GM18508 (cell line): Measurements from ENCODE around the gene TOR2A.

Experiments
- ATAC-seq: cut with Tn5 transposase; IDR thresholded peaks from one replicate; pipeline ENCODE4 v1.9.1; 2021; ENCODE audit warnings: moderate number of reproducible peaks; ENCODE audit not compliant: insufficient read depth, unreplicated experiment

Gene TOR2A

DNA sequence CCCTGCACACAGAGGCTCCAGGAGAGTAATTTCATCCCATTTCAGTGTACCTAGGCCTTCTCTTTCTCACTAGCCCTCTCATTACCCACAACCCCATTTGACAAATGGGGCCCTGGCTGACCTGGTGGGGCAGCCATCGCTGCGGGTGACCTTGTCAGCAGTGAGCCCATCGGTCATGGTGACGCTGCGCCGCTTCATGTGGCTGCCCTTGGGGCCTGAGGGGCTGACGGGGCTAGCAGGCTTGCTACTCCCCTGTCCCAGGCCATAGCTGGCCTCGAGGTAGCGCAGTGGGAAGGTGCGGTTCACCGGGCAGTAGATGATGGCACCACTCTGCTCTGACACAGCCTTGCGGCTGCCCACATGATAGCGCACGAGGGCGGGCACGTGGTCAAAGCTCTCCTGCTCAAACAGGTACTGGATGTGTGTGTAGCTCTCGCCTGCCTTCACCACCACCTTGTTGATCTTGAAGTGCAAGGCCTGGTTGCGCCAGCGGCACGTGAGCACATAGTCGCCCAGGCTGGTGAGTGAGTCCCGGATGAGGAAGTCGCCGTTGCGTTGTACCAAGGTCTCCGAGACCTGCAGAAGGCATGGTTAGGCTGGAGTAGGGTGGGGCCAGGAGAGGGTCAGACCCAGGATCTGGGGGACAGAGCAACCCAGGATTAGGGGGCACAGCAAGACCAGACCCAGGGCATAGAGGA is 14.1 kb upstream of the TOR2A start:
- no peak for ATAC-seq

DNA sequence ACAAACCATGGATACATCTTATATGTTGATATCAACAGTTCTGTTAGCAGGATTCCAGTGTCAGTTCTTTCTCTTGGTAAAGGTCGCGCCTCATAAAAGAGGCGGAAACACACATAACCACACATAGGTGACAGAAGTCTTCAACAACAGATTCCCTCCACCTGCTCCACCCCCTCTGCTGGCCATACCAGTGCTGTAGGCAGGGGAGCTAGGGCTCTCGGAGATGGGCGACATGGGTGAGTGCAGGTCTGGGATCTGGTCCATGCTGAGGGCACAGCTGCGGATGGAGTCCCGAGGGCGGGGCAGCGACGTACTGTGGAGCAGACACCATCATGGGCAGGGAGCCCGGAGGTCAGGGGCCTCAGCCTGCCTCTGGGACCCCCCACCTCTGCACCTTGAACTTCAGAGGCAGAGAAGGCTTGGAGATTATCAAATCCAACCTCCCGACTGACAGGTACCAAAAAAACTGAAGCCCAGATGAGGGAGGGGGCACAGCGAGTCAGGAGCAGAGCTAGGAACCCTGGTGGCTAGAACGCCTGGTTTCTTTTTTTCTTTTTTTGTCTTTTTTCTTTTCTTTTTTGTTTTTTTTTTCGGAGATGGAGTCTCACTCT is 12.0 kb upstream of the TOR2A start:
- ATAC-seq, result no peak

- no peak for ATAC-seq
Measured at GRCh38 chr9:127744398-127745110, 9.5 kb upstream of the TOR2A start.

DNA sequence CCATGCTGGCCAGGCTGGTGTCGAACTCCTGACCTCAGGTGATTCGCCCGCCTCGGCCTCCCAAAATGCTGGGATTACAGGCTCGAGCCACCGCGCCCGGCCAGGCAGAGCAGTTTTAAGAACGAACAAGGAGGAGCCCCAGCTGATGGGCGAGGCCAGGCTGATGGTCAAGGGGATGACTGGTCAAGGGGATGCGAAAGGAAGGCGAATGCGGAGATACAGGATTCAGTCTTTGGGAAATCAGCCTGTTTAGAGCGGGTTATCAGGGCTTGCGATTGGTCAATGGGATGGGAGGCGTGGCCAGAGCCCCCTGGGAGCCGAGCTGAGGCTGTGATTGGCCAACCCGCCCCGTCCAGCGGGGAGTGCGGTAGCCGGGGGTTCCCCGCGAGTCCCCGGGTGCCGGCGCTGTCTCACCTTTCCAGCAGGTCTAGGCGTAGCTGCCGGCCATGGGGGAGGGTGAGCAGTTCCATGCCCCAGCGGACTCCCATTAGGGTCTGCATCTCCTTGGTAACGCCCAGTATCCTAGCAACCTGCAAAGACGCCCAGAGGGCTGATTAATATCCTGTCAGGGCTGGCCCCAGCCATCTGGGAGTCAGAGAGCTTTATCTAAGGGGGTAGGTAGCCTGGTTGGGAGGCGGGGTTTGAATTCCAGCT is 7.5 kb upstream of the TOR2A start:
- ATAC-seq, result no peak

DNA sequence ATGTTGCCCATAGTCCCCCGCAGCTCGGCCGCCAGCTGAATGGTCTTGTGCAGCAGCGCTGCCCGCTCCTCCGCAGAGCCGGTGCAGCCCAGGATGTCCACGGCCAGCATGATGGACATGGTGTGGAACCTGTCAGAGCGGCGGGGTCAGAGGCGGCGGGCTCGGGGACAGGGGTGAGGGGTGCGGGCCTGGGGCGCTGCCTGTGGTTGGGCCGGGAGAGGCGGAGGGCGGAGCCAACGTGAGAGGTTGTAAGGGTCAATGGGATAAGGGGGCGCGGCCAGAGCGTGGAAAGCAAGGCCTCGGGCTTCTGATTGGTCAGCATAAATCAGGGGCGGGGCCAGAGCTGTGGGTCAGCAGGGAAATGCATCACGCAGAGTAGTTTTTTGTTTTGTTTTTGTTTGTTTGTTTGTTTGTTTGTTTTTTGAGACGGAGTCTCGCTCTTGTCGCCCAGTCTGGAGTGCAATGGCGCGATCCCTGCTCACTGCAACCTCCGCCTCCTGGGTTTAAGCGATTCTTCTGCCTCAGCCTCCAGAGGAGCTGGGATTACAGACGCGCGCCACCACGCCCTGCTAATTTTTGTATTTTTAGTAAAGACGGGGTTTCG is 6.8 kb upstream of the TOR2A start:
- no peak for ATAC-seq

GRCh38 chr9:127739614-127740330 is 4.7 kb upstream of the TOR2A start:
- no peak for ATAC-seq

DNA sequence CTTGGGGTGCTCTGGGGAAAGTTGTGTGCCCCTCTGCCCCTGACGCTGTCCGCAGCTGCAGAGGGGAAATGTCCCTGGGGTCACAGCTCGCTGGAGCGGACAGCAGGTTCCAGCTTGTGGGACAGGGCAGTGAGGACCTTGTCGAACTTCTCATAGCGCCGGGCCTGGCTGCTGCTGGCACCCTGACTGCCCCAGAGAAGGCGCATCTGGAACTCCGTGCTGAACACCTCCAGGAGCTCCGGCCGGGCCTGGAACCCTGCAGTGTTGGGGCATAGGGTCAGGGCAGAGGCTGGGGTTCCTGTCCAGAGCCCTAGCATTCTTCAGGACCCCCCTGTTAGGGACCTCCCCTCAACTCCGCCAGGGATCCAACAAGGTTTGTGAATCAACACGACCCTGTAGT is 3.6 kb upstream of the TOR2A start:
- no peak for ATAC-seq

DNA sequence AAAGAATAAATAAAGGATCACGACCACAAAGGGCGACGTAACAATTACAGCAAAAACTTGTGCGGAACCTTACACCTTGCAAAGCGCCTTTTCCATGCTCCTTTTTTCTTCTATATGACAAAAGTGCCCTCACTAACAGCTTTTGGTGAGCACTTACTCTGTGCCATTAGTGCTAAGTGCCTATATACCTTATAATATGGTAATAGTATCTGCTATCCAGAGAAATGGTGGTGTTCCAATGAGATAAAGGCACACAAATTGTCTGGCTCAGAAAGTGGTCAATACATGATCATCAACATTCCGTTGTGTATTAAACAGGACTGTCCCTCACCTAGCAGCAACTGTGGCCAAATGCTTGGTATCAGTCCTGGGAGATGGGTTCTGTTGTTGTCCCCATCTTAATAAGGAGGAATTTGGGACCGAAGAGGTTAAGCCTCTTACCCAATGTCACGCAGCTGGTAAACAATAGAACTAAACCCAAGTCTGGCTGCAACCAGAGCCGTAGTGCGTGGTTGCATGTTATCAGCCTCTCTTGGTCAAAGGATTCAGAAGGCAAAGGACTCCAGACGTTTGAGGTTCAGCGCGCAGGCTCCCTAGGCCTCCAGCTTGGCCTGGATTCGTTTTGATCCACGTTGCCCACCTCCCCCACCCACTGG is 564 bp upstream of the TOR2A start:
- no peak for ATAC-seq

- no peak for ATAC-seq
Measured at GRCh38 chr9:127734247-127734746, 797 bp downstream of the TOR2A start.

GRCh38 chr9:127733614-127734013 is 1.5 kb downstream of the TOR2A start:
- ATAC-seq, result no peak

- ATAC-seq, result no peak
Measured at GRCh38 chr9:127732444-127732843, 2.6 kb downstream of the TOR2A start.

- ATAC-seq, result no peak
Measured at GRCh38 chr9:127731938-127732337, 3.2 kb downstream of the TOR2A start.

- ATAC-seq, result no peak
Measured at GRCh38 chr9:127730799-127731410, 4.2 kb downstream of the TOR2A start.

- no peak for ATAC-seq
Measured at GRCh38 chr9:127730262-127730661, 4.8 kb downstream of the TOR2A start.

DNA sequence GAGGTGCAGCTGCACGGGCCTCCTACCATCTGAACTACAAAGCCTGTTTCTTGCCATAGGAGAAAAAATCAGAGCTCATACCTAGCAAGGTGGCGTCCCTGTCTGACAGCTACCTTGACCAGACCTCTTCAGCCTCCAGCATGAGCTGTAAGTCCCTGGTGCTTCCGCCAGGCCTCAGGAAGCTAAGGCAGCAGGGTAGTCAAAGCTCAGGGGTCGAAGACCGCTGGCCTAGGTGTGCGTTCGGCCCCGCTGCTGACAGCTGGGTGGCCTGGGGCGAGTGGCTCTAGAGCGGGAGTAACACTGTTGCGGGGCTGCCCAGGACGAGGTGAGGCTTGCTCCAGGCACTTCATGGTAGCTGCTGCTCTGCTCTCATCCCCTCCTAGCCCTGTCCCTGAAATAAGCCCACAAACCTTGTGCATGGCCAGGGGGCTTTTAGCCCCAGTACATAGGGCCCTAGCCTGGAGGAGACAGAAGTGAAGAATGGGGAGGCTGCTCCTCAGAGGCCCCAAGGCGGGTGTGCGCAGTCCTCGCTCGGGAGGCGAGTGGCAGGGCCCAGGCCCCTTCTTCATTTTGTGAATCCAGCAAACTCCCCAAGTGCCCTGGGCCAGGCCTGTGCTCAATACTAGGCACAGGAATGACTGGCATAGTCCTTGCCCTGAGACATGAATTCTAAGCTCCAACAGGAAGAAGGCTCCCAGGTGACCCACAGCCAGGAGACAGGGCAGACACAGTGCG is 5.4 kb downstream of the TOR2A start:
- no peak for ATAC-seq

DNA sequence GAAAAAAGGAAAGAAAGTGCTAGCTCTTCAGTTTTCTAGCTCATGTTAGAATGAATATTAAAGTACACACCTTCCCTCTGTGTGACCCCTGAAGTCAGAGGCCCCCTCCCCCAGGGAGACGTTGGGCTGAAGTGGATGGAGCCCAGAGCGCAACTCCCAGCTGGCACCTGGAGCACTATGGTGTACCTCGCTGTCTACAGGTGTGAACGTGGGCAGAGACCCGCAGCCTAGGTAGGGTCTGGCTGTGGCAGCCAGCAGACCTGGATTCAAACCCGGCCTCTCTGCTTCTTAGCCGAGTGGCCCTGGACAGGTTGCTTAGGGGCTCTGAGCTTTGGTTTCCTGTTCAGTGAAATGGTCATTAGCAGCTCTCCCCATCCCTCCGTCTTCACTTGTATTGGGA is 6.3 kb downstream of the TOR2A start:
- ATAC-seq, result no peak

DNA sequence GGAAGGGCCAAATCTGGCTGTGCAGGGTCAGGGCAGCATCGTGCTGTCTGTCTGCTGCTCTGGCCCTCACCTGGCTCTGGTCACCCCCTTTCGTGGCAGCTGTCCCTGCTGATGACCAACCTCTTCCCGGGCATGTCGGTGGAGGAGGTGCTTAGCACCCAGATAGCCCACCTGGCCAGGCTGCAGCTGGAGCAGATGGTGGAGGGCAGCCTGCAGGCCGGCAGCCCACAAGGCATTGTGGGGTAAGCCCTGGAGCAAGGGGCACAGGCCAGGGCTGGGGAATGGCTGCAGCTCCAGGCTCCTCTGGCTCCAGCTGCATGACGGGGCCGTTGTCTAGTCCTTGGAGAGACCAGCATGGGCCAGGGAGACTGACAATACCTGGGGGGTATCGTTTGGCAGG is 8.2 kb downstream of the TOR2A start:
- ATAC-seq, result no peak

DNA sequence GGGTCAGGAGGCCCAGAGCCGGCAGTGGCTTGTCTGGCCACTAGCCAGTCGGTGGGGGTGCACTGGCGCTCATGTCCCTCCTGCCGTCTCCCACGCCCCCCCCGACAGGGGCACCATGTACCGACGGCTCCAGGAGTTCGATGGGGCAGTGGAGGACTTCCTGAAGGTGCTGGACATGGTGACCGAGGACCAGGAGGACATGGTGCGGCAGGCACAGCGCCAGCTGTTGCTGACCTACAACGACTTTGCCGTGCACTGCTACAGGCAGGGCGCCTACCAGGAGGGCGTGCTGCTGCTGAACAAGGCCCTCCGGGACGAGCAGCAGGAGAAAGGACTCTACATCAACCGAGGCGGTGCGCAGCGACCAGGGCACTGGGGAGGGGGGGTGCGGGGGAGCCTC is 11.1 kb downstream of the TOR2A start:
- ATAC-seq, result no peak
